NCI-H2171 (cell line): ENCODE data around the gene REEP5.
"Not testable (repeated sequence)": the region's sequence is repeated elsewhere in the genome, so short reads cannot be mapped to it uniquely, and the experiment has no call there.

Source experiments
- DNase-seq: peaks from one replicate; lab custom pipeline; 2025; lab: John Stamatoyannopoulos, UW

Gene REEP5

GRCh38 chr5:112933105-112933504 is 11.1 kb upstream of the REEP5 start:
- DNase-seq, result no peak

GRCh38 chr5:112931473-112931872 is 9.4 kb upstream of the REEP5 start:
- no peak for DNase-seq

- no peak for DNase-seq
These were observed 8.0 kb upstream of the REEP5 start for GRCh38 chr5:112930082-112930344.

GRCh38 chr5:112929336-112930081 is 7.5 kb upstream of the REEP5 start:
- DNase-seq, result no peak

- no peak for DNase-seq
These were observed 2.0 kb upstream of the REEP5 start for GRCh38 chr5:112923988-112924387.

- DNase-seq, result no peak
These were observed 1.3 kb upstream of the REEP5 start for GRCh38 chr5:112923148-112923917.

GRCh38 chr5:112921026-112921832 is 798 bp downstream of the REEP5 start:
- DNase-seq, result peak; percentile 32

GRCh38 chr5:112919972-112920371 is 2.1 kb downstream of the REEP5 start:
- no peak for DNase-seq

- no peak for DNase-seq
These were observed 3.3 kb downstream of the REEP5 start for GRCh38 chr5:112918679-112919078.

- no peak for DNase-seq
These were observed 3.9 kb downstream of the REEP5 start for GRCh38 chr5:112918136-112918535.

GRCh38 chr5:112917453-112917995 is 4.5 kb downstream of the REEP5 start:
- no peak for DNase-seq

GRCh38 chr5:112915831-112916230 is 6.2 kb downstream of the REEP5 start:
- DNase-seq, result no peak

GRCh38 chr5:112914584-112914983 is 7.4 kb downstream of the REEP5 start:
- DNase-seq, result no peak

- no peak for DNase-seq
These were observed 11.5 kb downstream of the REEP5 start for GRCh38 chr5:112910529-112910928.

GRCh38 chr5:112908854-112909253 is 13.2 kb downstream of the REEP5 start:
- no peak for DNase-seq

- DNase-seq, result no peak
These were observed 14.8 kb downstream of the REEP5 start for GRCh38 chr5:112907166-112907631.

- no peak for DNase-seq
These were observed 15.4 kb downstream of the REEP5 start for GRCh38 chr5:112906637-112907036.

GRCh38 chr5:112904996-112905395 is 17.0 kb downstream of the REEP5 start:
- DNase-seq, result not testable (repeated sequence)

GRCh38 chr5:112902561-112902960 is 19.5 kb downstream of the REEP5 start:
- no peak for DNase-seq

GRCh38 chr5:112895682-112896081 is 26.3 kb downstream of the REEP5 start:
- DNase-seq, result no peak

GRCh38 chr5:112892776-112893175 is 29.3 kb downstream of the REEP5 start:
- no peak for DNase-seq

GRCh38 chr5:112892066-112892465 is 30.0 kb downstream of the REEP5 start:
- DNase-seq, result not testable (repeated sequence)
